Gastroesophageal sphincter (tissue), 3 donors: ENCODE data around the gene CD302.

Source experiments
- CTCF ChIP-seq, 4 experiments: fragments of 200-600 bp in 2 of 4; fragments of 450-650 bp in 2 of 4; sonication (generic) in 1 of 4; IDR thresholded peaks; one replicate each; pipeline ENCODE4 v1.5.1; 2017 to 2019; ENCODE audit warnings: antibody characterized with exemption in 4 of 4, mild to moderate bottlenecking in 2 of 4, moderate library complexity in 2 of 4
- EP300 ChIP-seq: sonication (generic); formaldehyde crosslinking; IDR thresholded peaks from one replicate; pipeline ENCODE4 v1.6.1; 2017; ENCODE audit warnings: antibody characterized with exemption, mild to moderate bottlenecking
- POLR2A ChIP-seq, 2 donors: fragments of 450-650 bp; IDR thresholded peaks; one replicate each; pipeline ENCODE4 v1.6.1; 2017; ENCODE audit warnings: antibody characterized with exemption in 2 of 2, mild to moderate bottlenecking in 2 of 2, moderate library complexity in 1 of 2

GRCh38 chr2:159832858-159833257, 34.9 kb upstream of the CD302 start:
- TF ChIP-seq POLR2A (IDR thresholded peaks at IDR 0.05) (no peak), EP300 (no peak), CTCF (IDR thresholded peaks at IDR 0.05) (no peak)
